Lung (tissue), 12 donors: ENCODE data around the gene TDRD12. TPM values are rescaled to one million over a fixed set of nuclear protein-coding genes. Genes with fewer than 3 reads are reported as not detected.

Source experiments
- ATAC-seq: fragments of 200-7000 bp; cut with Tn5 transposase; one replicate; pipeline ENCODE4 v1.9.1; 2020; ENCODE audit warnings: moderate number of reproducible peaks; ENCODE audit not compliant: insufficient read depth, low FRiP score
- DNase-seq, 3 donors: peaks; one replicate each; pipeline ENCODE4 v3.0.0-alpha.2; 2013 to 2017
- H3K27ac ChIP-seq, 2 donors: one replicate each; pipeline ENCODE4 v1.5.1; 2013; ENCODE audit warnings: mild to moderate bottlenecking in 2 of 2, moderate library complexity in 2 of 2, control low read depth in 1 of 2, inconsistent platforms in 1 of 2, low read depth in 1 of 2, low read length in 1 of 2
- H3K27me3 ChIP-seq, 3 donors: one replicate each; pipeline ENCODE4 v1.5.1; 2013; ENCODE audit warnings: low read length in 2 of 3; ENCODE audit not compliant: control insufficient read depth in 3 of 3, insufficient read depth in 3 of 3
- H3K36me3 ChIP-seq, 4 donors: one replicate each; pipeline ENCODE4 v1.5.1; 2013; ENCODE audit warnings: low read length in 4 of 4, mild to moderate bottlenecking in 1 of 4, moderate library complexity in 1 of 4; ENCODE audit not compliant: control insufficient read depth in 4 of 4, insufficient read depth in 4 of 4
- H3K4me1 ChIP-seq, 5 donors: one replicate each; pipeline ENCODE4 v1.5.1; 2013; ENCODE audit warnings: low read length in 5 of 5, mild to moderate bottlenecking in 2 of 5, moderate library complexity in 1 of 5; ENCODE audit not compliant: control insufficient read depth in 5 of 5, insufficient read depth in 5 of 5
- H3K4me3 ChIP-seq: one replicate; pipeline ENCODE4 v1.5.1; 2013; ENCODE audit warnings: mild to moderate bottlenecking, control low read depth, moderate library complexity
- H3K9ac ChIP-seq, 2 donors: one replicate each; pipeline ENCODE4 v1.5.1; 2013; ENCODE audit warnings: low read length in 2 of 2, control low read depth in 1 of 2; ENCODE audit not compliant: insufficient read depth in 1 of 2
- H3K9me3 ChIP-seq, 4 donors: one replicate each; pipeline ENCODE4 v1.5.1; 2013; ENCODE audit warnings: low read length in 3 of 4, mild to moderate bottlenecking in 1 of 4, moderate library complexity in 1 of 4; ENCODE audit not compliant: control insufficient read depth in 4 of 4, insufficient read depth in 3 of 4
- WGBS, 2 donors: extraction: QIAGEN DNeasy Blood & Tissue Kit; methylation state at CpG; one replicate each; pipeline ENCODE4 v1.1.7; 2013; 5-methylcytosine and 5-hydroxymethylcytosine counted together
- polyA plus RNA-seq, 2 donors: library from polyadenylated mRNA; stranded (reverse); fragments of 200-250 nt; gene quantifications; one replicate each; pipeline ENCODE4 v1.2.1, GENCODE V29; 2013
- total RNA-seq, 2 donors: library from RNA; depleted of rRNA in 1 of 2; stranded (reverse); fragments of >200 nt in 1 of 2; gene quantifications; one replicate each; pipeline ENCODE4 v1.2.1, GENCODE V29; 2014 to 2021
- TF ChIP-seq, protein P1 (sequence below): IDR thresholded peaks from 2 replicates; pipeline ENCODE4 v1.5.1; 2012; ENCODE audit warnings: mild to moderate bottlenecking; ENCODE audit errors: control extremely low read depth, extremely low read depth
- donor health status: control.
- donor health status: control.
- donor health status: Bipolar disorder and iron deficiency.
- donor health status: healthy.
- donor health status: DM: yes; HTN: yes; CAD: no.

TDRD12 gene
- total and polyA plus RNA-seq, 4 donors = 0.08 to 0.14 (median 0.10) TPM

GRCh38 chr19:32862741-32863140 lies 143.2 kb downstream of the TDRD12 start:
- no peak for ATAC-seq
- no peak for DNase-seq
- H3K9ac ChIP-seq = no peak overlapping the region
- 95 to 96% methylated on average over 14 of the region's 14 CpGs for WGBS, 2 donors
- no peaks in the 10 kb centered on the region for H3K4me1 ChIP-seq
- no peaks in the 10 kb centered on the region for H3K36me3 ChIP-seq
- no peak overlapping the region for H3K27ac ChIP-seq
- H3K27me3 ChIP-seq = no peaks in the 10 kb centered on the region
- TF ChIP-seq, protein P1, sequence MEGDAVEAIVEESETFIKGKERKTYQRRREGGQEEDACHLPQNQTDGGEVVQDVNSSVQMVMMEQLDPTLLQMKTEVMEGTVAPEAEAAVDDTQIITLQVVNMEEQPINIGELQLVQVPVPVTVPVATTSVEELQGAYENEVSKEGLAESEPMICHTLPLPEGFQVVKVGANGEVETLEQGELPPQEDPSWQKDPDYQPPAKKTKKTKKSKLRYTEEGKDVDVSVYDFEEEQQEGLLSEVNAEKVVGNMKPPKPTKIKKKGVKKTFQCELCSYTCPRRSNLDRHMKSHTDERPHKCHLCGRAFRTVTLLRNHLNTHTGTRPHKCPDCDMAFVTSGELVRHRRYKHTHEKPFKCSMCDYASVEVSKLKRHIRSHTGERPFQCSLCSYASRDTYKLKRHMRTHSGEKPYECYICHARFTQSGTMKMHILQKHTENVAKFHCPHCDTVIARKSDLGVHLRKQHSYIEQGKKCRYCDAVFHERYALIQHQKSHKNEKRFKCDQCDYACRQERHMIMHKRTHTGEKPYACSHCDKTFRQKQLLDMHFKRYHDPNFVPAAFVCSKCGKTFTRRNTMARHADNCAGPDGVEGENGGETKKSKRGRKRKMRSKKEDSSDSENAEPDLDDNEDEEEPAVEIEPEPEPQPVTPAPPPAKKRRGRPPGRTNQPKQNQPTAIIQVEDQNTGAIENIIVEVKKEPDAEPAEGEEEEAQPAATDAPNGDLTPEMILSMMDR = no peak
- no peak overlapping the region for H3K4me3 ChIP-seq
- no peaks in the 10 kb centered on the region for H3K9me3 ChIP-seq

GRCh38 chr19:32863301-32863700 lies 143.7 kb downstream of the TDRD12 start:
- 96 to 97% methylated on average over 8 of the region's 8 CpGs for WGBS, 2 donors
- ATAC-seq (no peak), DNase-seq (no peak)
- no peak overlapping the region for H3K4me3 ChIP-seq
- H3K4me1 ChIP-seq = no peaks in the 10 kb centered on the region
- H3K27me3 ChIP-seq = no peaks in the 10 kb centered on the region
- H3K9me3 ChIP-seq = no peaks in the 10 kb centered on the region
- no peaks in the 10 kb centered on the region for H3K36me3 ChIP-seq
- no peak overlapping the region for H3K27ac ChIP-seq
- no peak overlapping the region for H3K9ac ChIP-seq
- TF ChIP-seq, protein P1 = no peak

GRCh38 chr19:32863841-32864240 lies 144.3 kb downstream of the TDRD12 start:
- Histone ChIP-seq H3K36me3 (no peaks in the 10 kb centered on the region), H3K4me1 (no peaks in the 10 kb centered on the region), H3K27me3 (no peaks in the 10 kb centered on the region), H3K27ac (no peak overlapping the region), H3K9me3 (no peaks in the 10 kb centered on the region), H3K9ac (no peak overlapping the region), H3K4me3 (no peak overlapping the region)
- 91 to 93% methylated on average over 13 of the region's 13 CpGs for WGBS, 2 donors
- ATAC-seq = no peak
- TF ChIP-seq, protein P1 = no peak
- no peak for DNase-seq

DNA sequence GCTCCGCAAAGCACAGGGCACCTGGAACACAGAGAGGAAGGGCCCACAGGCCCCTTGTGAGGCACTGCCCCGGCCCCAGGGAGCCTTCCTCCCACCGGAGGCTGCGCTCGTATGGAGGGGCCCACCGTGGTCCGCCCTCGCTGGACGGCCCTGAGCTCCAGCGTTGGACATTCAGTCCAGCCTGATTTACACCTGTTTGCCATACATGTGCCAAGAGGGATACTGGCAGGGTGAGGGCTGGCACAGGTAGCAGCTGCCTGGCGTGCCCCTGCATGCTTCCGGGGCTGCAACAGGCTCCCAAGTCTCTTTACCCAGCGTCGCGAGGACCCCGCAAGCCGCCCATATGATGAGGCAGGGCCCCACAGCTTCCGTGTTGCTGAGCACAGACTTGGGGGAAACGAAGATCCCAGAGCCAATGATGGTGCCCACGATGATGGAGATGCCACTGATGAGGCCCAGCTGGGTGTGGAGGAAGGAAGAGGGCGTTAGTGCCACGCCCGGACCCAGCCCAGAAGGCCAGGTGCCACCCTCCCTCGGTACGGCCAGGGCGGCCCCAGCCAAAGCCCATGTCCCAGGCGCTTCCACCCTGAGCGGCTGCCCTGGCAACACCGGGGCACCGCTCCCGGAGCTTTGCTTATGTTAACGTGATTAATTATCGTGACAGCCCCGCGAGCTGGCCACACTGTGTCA lies 144.9 kb downstream of the TDRD12 start:
- H3K4me1 ChIP-seq = no peaks in the 10 kb centered on the region
- no peaks in the 10 kb centered on the region for H3K27me3 ChIP-seq
- H3K4me3 ChIP-seq = no peak overlapping the region
- ATAC-seq (no peak), DNase-seq (no peak)
- no peak overlapping the region for H3K27ac ChIP-seq
- TF ChIP-seq, protein P1 = no peak
- no peak overlapping the region for H3K9ac ChIP-seq
- 81 to 85% methylated on average over 35 of the region's 35 CpGs for WGBS, 2 donors
- H3K36me3 ChIP-seq = no peaks in the 10 kb centered on the region
- no peaks in the 10 kb centered on the region for H3K9me3 ChIP-seq
